GM21381 (cell line): ENCODE measurements around the gene SCML2.
"Not testable (repeated sequence)": the region's sequence is repeated elsewhere in the genome, so short reads cannot be mapped to it uniquely, and the experiment has no call there.

Experiments used
- ATAC-seq: cut with Tn5 transposase; IDR thresholded peaks from one replicate; pipeline ENCODE4 v1.9.1; 2021; ENCODE audit warnings: mild to moderate bottlenecking, moderate library complexity; ENCODE audit not compliant: unreplicated experiment

Gene SCML2

GRCh38 chrX:18272222-18272621 is 82.3 kb downstream of the SCML2 start:
- no peak for ATAC-seq

GRCh38 chrX:18271725-18272124 is 82.8 kb downstream of the SCML2 start:
- ATAC-seq = no peak

- ATAC-seq = no peak
Measured at GRCh38 chrX:18271309-18271708, 83.2 kb downstream of the SCML2 start.

GRCh38 chrX:18255059-18255458 is 99.4 kb downstream of the SCML2 start:
- no peak for ATAC-seq

DNA sequence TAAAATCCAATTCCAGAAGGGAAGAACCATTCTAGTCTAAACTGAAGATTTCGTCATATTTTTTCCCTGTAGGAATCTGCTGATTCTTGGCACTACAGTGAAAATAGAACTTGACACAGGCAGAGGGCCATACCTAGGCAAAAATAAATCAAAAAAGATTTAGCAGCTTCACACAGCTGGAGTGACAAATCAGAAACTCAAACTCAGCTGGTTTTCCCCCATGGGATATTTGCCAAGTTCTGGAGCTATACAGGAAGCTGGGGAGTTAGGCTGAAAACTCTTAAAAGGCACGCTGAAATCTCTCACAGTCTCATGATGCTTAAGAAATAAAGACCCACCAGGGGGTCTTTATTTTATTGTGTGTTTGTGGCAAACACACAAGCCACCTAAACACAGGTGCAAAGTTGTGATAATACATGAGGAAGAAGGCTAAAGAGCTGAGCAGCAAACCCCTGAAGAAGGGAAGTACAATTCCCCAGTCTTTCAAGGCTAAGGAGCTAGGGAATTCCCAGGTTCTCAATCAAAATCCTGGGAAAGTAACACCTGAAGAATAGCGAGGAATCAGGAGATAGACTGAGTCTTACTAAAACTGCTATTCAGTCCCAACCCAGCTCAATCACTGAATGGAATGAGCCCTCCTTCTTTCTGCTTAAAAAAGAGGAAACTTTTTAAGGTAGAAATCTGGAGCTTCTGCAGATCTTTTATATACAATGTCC is 101.7 kb downstream of the SCML2 start:
- no peak for ATAC-seq

- not testable (repeated sequence) for ATAC-seq
Measured at GRCh38 chrX:18229646-18230045, 124.8 kb downstream of the SCML2 start.

- no peak for ATAC-seq
Measured at GRCh38 chrX:18228069-18228468, 126.4 kb downstream of the SCML2 start.

DNA sequence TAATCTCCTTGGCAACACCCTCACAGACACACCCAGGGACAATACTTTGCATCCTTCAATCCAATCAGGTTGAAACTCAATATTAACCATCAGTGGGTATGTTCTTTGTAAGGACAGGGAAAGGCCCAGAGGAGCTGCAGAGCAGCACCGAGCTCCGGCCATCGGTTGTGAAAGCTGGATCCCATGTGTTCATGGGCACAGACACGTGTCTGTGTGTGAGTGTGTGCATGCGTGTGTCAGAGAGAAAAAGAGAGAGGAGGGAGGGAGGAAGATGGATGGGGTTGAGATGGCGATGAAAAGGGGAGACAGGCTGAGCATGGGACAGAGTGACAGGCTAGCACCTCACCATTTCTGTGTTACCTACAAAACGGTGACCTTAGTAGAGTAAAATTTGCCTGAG is 127.0 kb downstream of the SCML2 start:
- no peak for ATAC-seq

GRCh38 chrX:18220786-18221185 is 133.7 kb downstream of the SCML2 start, which contains the start of gene BEND2:
Gene BEND2 (minus strand): TSS chrX:18220886. CDS start chrX:18220750, 136 bp downstream.
- no peak for ATAC-seq

DNA sequence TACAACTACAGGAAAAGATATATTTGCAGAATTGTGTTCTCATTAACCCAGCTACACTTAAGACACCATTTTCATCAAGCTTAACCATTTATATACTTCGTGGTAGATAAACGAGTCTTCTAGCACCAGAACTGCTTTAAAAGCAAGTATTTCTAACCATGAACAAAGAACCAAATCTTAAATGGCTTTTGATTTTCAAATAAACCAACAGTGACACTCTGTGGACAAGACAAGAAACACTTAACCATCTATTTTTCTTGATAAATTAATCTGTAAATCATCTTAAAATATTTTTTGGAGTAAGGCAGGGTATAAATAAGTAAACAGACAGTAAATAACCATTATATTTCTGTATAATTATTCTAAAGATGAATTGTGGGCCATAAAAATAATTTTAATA is 144.0 kb downstream of the SCML2 start:
- ATAC-seq = no peak

GRCh38 chrX:18206657-18207056 is 147.8 kb downstream of the SCML2 start:
- no peak for ATAC-seq

DNA sequence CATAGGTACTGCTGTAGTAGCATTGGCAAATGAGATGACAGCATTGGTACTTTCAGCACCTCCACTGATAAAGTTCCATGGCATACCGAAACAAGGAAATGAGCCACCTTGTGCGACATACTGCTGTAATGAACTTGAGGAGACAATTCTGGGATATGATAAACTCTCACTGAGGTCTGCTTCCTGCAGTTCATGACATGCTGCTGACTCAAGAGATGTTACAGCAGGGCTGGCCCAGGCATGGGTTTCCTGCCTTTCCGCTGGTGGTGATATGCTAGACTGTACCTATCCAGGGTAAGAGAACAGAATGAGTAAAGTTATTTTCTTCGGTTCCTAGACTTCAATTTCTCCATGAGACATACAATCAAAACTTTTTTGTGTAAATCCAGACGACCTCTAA is 150.9 kb downstream of the SCML2 start:
- no peak for ATAC-seq

- ATAC-seq = no peak
Measured at GRCh38 chrX:18194688-18195087, 159.8 kb downstream of the SCML2 start.
